ENCODE measurements around the gene PLXNA1. TPM values are rescaled to one million over a fixed set of nuclear protein-coding genes. Genes with fewer than 3 reads are reported as not detected.

Gene PLXNA1
- polyA plus RNA-seq, 6 donors from 2014 or later: 0.08 to 0.76 (median 0.28) TPM; not detected in 1

DNA sequence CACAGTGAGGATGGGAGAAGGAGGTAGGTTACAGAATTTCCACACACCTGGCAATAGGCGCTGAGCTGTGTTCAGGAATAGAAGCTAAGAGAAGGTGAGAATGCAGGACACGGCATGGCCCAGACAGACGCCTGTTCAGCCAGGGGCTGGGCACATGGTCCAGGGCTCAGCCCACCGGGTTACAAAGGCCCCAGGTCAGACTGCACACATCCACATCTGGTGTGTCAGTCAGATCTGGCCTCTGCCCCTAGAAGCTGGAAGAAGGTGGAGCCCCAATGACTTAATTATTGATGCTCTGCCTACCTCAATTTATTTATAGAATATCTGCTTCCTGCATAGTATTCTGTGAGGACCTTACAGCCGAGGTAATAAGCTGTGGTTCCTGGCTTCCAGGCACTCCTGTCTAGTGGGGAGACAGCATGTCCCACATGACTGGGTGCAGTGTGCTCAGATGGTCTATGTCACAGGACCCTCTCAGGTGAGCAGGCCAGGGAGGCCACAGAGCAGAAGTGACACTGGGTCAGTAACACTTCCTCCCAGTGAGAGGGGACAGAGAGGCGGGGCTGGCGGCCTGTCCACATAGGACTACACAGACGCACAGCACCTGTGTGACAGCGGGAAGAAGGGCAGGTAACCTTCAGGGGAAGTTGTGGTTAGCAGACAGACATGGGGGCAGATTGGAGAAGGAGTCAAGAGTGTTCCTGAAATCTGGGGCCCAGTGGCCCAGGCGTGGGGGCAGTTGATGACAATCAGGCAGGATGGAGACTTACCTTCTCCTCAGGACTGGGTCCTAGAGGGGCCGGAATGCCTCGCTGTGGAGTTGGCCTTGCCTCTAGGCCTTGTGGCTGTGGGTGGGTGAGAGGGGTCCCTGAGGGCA, 38.6 kb upstream of the PLXNA1 start:
- Mint-ChIP-seq H3K27ac (peak overlapping the region in 4 of 6 donors; percentile 39 to 88 (median 74)), H3K9me3 (no peaks in the 10 kb centered on the region), H3K36me3 (peaks cover 0 to 26% of the 10 kb centered on the region in 2 donors), H3K4me3 (peak overlapping the region in 1 of 8 donors; percentile 61), H3K4me1 (peaks cover 16 to 71% (median 41%) of the 10 kb centered on the region in 3 donors), H3K27me3 (no peaks in the 10 kb centered on the region)
- peak; percentile 21 for DNase-seq
- ATAC-seq (ENCODE audit: low read depth in 2 of 2): peak in 1 of 2 donors; percentile 58

- Mint-ChIP-seq H3K4me3 (peak overlapping the region in 1 of 8 donors; percentile 36), H3K27ac (peak overlapping the region in 2 of 6 donors; percentile 2 to 88), H3K9me3 (no peaks in the 10 kb centered on the region), H3K27me3 (no peaks in the 10 kb centered on the region), H3K36me3 (peaks cover 0 to 26% of the 10 kb centered on the region in 2 donors), H3K4me1 (peaks cover 16 to 71% (median 41%) of the 10 kb centered on the region in 3 donors)
- ATAC-seq (ENCODE audit: low read depth in 2 of 2) (no peak), DNase-seq (no peak)
These were observed 37.7 kb upstream of the PLXNA1 start for GRCh38 chr3:126945171-126945721.

DNA sequence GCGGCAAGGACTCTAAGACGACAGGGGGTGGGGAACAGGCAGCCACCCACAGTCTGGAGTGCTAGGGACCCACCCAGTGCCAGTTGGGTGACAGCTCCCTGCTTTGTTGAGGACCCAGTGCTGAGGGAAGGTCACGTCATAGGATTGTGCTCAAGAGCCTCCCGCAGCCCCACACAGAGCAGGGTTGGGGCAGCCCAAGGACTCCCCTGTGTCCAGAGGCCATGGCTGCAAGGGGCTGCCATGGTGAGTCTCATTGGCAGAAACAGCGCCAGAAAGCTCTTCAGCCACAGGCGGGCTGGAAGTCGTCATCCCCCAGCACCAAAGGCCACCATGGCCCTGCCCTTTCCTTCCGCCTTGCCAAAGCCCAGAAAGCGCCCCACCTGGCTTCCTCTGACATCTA, 37.0 kb upstream of the PLXNA1 start:
- DNase-seq (no peak), ATAC-seq (ENCODE audit: low read depth in 2 of 2) (no peak)
- H3K4me3 Mint-ChIP-seq: no peak overlapping the region
- peaks cover 0 to 26% of the 10 kb centered on the region in 2 donors for H3K36me3 Mint-ChIP-seq
- no peaks in the 10 kb centered on the region for H3K9me3 Mint-ChIP-seq
- H3K27ac Mint-ChIP-seq: peak overlapping the region in 3 of 6 donors; percentile 10 to 18 (median 16)
- H3K27me3 Mint-ChIP-seq: no peaks in the 10 kb centered on the region
- H3K4me1 Mint-ChIP-seq: peaks cover 16 to 71% (median 41%) of the 10 kb centered on the region in 3 donors

DNA sequence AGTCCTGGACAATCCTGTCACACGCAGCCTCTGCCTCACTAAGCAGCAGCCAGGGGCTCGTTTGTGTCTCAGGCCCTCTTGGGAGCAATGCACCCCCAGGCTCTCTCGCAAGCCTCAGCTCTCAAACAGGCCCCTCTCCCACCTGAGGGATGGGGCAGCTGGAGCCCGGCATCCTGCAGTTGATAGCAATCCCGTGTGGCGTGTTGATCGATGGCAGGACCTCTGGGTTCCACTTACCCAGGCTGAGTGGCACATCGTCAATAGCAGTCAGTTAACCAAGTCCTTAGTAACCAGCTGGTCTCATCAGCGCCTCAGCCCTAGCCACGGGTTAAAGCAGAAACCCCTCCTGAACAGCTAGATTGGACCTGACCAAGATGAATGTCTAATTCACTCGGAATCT, 36.5 kb upstream of the PLXNA1 start:
- H3K4me1 Mint-ChIP-seq: peaks cover 16 to 69% (median 41%) of the 10 kb centered on the region in 3 donors
- ATAC-seq (ENCODE audit: low read depth in 2 of 2) (no peak), DNase-seq (no peak)
- no peaks in the 10 kb centered on the region for H3K27me3 Mint-ChIP-seq
- no peaks in the 10 kb centered on the region for H3K9me3 Mint-ChIP-seq
- H3K27ac Mint-ChIP-seq: peak overlapping the region in 1 of 6 donors; percentile 45
- H3K4me3 Mint-ChIP-seq: no peak overlapping the region
- peaks cover 0 to 26% of the 10 kb centered on the region in 2 donors for H3K36me3 Mint-ChIP-seq

DNA sequence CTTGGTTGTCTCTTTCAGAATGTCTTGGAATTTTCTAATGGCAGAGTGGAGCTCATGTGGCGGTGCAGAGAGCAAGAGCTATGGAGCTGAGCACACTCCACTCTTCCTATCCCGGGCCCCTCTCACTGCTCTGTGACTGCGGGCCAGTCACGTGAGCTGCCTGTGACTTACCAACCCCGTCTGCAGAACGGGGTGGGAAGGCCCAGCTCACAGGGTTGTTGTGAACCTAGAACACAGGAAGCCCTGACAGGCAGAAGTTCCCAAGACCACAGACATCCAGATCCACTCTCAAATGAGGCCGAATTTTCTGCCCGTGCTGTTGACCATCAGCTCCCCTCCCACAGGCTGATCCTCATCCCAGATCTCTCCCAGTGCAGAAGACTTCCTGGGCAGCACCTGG, 35.5 kb upstream of the PLXNA1 start:
- peaks cover 8 to 62% (median 32%) of the 10 kb centered on the region in 3 donors for H3K4me1 Mint-ChIP-seq
- peak overlapping the region in 2 of 8 donors; percentile 43 to 79 for H3K4me3 Mint-ChIP-seq
- H3K27ac Mint-ChIP-seq: peak overlapping the region in 2 of 6 donors; percentile 62 to 75
- no peak for DNase-seq
- ATAC-seq (ENCODE audit: low read depth in 2 of 2): peak in 1 of 2 donors; percentile 75
- no peaks in the 10 kb centered on the region for H3K27me3 Mint-ChIP-seq
- H3K36me3 Mint-ChIP-seq: peaks cover 0 to 19% of the 10 kb centered on the region in 2 donors
- no peaks in the 10 kb centered on the region for H3K9me3 Mint-ChIP-seq

- Mint-ChIP-seq H3K9me3 (no peaks in the 10 kb centered on the region), H3K4me1 (peaks cover 0 to 46% (median 29%) of the 10 kb centered on the region in 3 donors), H3K4me3 (peak overlapping the region in 1 of 8 donors; percentile 57), H3K36me3 (peaks cover 0 to 6% of the 10 kb centered on the region in 2 donors), H3K27ac (peak overlapping the region in 1 of 6 donors; percentile 70), H3K27me3 (no peaks in the 10 kb centered on the region)
- DNase-seq (no peak), ATAC-seq (ENCODE audit: low read depth in 2 of 2) (no peak)
These were observed 33.9 kb upstream of the PLXNA1 start for GRCh38 chr3:126948980-126949535.

- Mint-ChIP-seq H3K27me3 (no peaks in the 10 kb centered on the region), H3K36me3 (peaks cover 0 to 6% of the 10 kb centered on the region in 2 donors), H3K9me3 (no peaks in the 10 kb centered on the region), H3K27ac (no peak overlapping the region), H3K4me1 (peaks cover 0 to 35% (median 28%) of the 10 kb centered on the region in 3 donors), H3K4me3 (no peak overlapping the region)
- DNase-seq (no peak), ATAC-seq (ENCODE audit: low read depth in 2 of 2) (no peak)
These were observed 31.4 kb upstream of the PLXNA1 start for GRCh38 chr3:126951561-126951960.

DNA sequence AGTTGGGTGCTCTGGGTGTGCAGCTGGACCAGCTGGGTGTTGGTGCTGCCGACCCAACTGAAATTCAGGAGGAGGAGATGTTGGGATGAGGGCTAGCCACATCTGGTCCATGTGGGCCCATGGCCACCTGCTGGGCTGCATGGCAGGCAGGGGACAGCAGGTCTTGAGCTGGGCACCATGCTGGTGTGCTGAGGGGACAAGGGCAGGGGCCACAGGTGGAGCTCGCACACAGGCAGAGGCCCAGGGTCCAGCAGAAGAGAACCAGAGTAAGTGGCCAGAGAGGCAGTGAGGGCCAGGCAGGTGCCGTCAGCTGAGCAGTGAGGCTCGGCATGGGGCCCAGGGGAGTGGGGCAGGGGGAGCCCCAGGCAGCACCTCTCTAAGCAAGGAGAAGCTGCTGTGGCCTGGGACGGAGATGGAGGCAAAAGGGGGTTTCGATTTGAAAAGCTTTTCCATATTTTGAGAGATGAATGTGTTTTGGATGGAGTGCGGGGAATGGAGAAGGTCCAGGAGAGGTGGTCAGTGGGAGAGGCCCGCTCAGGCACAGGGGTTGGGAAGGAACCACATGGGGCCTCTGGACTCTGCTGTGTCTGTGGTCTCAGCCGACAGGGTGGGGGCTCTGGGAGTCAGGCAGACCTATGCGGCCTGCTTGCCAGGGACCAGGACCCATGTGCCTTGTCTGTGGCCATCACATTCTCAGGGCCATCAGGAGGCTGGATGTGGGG, 30.5 kb upstream of the PLXNA1 start:
- H3K36me3 Mint-ChIP-seq: peaks cover 0 to 6% of the 10 kb centered on the region in 2 donors
- H3K27me3 Mint-ChIP-seq: no peaks in the 10 kb centered on the region
- peaks cover 0 to 27% (median 19%) of the 10 kb centered on the region in 3 donors for H3K4me1 Mint-ChIP-seq
- no peaks in the 10 kb centered on the region for H3K9me3 Mint-ChIP-seq
- DNase-seq (no peak), ATAC-seq (ENCODE audit: low read depth in 2 of 2) (no peak)
- H3K27ac Mint-ChIP-seq: peak overlapping the region in 1 of 6 donors; percentile 30
- H3K4me3 Mint-ChIP-seq: no peak overlapping the region

- DNase-seq (no peak), ATAC-seq (ENCODE audit: low read depth in 2 of 2) (no peak)
- Mint-ChIP-seq H3K36me3 (peaks cover 0 to 5% of the 10 kb centered on the region in 2 donors), H3K27me3 (no peaks in the 10 kb centered on the region), H3K4me3 (peak overlapping the region in 1 of 8 donors; percentile 76), H3K9me3 (no peaks in the 10 kb centered on the region), H3K4me1 (peaks cover 0 to 27% (median 14%) of the 10 kb centered on the region in 3 donors), H3K27ac (peak overlapping the region in 4 of 6 donors; percentile 34 to 96 (median 80))
These were observed 29.8 kb upstream of the PLXNA1 start for GRCh38 chr3:126952983-126953660.

DNA sequence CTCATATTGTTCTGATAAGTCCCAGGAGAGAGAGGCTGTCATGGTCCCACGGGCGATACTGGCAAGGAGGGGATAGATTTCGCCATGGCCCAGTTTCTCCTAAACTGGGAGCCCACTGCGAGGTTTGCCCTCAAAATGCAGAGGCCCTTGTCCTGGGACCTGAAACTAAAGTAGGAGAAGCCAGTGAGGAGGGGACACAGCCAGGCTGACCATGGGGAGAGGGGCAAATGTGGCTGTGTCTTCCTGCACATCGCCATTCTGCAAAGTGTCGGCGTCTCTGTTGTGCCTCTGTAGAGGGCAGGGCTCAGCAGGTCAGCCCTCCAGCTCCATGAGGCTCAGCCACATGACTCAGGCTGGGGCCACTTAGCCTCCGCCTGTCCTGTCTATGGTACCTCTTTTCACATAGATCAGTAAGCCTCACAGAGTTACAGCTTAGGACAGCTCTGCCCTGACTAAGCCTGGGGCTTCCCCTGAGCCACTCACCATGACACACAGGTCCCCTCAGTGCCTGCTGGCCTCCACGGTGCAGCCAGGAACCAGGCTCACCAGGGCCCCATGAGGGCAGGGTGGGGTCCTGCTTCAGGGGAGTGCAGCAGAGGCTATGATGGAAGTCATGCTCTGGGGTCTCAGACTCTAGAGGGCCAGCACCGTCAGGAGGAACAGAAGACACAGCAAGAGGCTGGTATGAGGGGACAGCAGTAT, 28.6 kb upstream of the PLXNA1 start:
- H3K4me1 Mint-ChIP-seq: peaks cover 0 to 27% (median 12%) of the 10 kb centered on the region in 3 donors
- no peaks in the 10 kb centered on the region for H3K36me3 Mint-ChIP-seq
- no peaks in the 10 kb centered on the region for H3K27me3 Mint-ChIP-seq
- H3K9me3 Mint-ChIP-seq: no peaks in the 10 kb centered on the region
- H3K4me3 Mint-ChIP-seq: peak overlapping the region in 4 of 8 donors; percentile 62 to 76 (median 70)
- H3K27ac Mint-ChIP-seq: peak overlapping the region in 5 of 6 donors; percentile 92 to 99 (median 98)
- peak in 1 of 2 donors; percentile 57 for ATAC-seq (ENCODE audit: low read depth in 2 of 2)
- DNase-seq: peak; percentile 37

DNA sequence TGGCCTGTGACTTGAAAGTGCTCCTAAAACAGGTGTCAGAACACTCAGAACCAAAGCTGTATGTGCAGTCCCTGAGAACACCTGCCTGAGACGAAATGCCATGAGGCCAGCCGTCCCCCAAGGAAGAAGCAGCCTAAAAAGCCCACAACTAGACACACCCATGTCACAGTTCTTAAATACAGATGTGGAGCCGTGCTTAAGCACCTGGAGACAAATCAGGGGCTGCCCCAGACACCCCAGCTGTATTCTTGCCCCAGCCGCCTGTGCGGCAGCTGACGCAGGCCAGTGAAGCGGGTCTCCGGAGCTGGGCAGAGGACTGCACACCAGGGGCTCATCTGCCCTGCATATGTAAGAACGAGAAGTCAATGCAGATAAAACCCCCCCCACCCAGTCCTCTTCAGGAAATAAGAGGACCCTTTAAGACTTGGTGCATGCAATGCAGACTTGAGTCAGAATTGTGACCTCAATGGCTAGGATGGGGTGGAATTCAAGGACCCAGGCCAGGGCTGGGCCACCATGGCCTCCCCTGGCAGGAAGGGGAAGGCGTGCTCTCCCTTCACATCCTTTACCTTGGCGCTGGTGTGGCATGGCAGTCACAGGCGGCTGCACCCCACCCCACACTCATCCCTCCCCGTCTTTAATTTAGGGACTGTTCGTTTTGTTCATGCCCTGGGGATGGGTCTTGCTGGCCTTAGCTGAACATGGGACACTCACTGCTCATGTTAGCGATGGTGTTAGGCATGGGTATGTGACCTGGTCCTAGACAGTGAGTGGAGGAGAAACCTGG, 27.7 kb upstream of the PLXNA1 start:
- H3K27ac Mint-ChIP-seq: peak overlapping the region in 5 of 6 donors; percentile 92 to 99 (median 98)
- H3K27me3 Mint-ChIP-seq: no peaks in the 10 kb centered on the region
- H3K4me1 Mint-ChIP-seq: peaks cover 1 to 29% (median 20%) of the 10 kb centered on the region in 3 donors
- peak; percentile 81 for DNase-seq
- ATAC-seq (ENCODE audit: low read depth in 2 of 2): peak; percentile 39 to 89
- H3K4me3 Mint-ChIP-seq: peak overlapping the region in 6 of 8 donors; percentile 30 to 84 (median 66)
- no peaks in the 10 kb centered on the region for H3K9me3 Mint-ChIP-seq
- H3K36me3 Mint-ChIP-seq: no peaks in the 10 kb centered on the region
